ENCODE measurements around the gene GALNT17.

DNA sequence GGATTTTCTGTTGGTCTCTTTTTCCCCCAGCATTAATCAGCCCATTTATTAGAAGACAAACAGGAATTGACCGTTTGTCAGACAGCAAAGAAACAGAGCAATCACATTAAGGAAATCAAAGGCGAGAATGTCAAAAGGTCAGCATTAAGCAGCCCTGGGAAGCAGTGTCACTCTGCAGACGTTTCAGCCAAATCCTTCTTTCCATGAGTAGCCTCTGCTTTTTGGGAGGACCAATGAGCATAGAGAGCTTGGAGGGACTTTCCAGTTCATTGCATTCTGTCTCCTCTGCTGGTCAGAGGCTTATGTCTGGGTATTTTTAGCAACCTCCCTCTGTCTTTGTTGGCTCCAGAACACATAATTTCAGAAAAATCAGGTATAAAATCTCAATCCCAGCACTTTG, 481.4 kb downstream of the GALNT17 start:
- TF ChIP-seq, protein P1, sequence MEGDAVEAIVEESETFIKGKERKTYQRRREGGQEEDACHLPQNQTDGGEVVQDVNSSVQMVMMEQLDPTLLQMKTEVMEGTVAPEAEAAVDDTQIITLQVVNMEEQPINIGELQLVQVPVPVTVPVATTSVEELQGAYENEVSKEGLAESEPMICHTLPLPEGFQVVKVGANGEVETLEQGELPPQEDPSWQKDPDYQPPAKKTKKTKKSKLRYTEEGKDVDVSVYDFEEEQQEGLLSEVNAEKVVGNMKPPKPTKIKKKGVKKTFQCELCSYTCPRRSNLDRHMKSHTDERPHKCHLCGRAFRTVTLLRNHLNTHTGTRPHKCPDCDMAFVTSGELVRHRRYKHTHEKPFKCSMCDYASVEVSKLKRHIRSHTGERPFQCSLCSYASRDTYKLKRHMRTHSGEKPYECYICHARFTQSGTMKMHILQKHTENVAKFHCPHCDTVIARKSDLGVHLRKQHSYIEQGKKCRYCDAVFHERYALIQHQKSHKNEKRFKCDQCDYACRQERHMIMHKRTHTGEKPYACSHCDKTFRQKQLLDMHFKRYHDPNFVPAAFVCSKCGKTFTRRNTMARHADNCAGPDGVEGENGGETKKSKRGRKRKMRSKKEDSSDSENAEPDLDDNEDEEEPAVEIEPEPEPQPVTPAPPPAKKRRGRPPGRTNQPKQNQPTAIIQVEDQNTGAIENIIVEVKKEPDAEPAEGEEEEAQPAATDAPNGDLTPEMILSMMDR (IDR thresholded peaks at IDR 0.05): no peak
- TF ChIP-seq TCF7L2 (IDR thresholded peaks at IDR 0.05; ENCODE audit: low read depth, low read length): no peak
- TF ChIP-seq, protein P2, sequence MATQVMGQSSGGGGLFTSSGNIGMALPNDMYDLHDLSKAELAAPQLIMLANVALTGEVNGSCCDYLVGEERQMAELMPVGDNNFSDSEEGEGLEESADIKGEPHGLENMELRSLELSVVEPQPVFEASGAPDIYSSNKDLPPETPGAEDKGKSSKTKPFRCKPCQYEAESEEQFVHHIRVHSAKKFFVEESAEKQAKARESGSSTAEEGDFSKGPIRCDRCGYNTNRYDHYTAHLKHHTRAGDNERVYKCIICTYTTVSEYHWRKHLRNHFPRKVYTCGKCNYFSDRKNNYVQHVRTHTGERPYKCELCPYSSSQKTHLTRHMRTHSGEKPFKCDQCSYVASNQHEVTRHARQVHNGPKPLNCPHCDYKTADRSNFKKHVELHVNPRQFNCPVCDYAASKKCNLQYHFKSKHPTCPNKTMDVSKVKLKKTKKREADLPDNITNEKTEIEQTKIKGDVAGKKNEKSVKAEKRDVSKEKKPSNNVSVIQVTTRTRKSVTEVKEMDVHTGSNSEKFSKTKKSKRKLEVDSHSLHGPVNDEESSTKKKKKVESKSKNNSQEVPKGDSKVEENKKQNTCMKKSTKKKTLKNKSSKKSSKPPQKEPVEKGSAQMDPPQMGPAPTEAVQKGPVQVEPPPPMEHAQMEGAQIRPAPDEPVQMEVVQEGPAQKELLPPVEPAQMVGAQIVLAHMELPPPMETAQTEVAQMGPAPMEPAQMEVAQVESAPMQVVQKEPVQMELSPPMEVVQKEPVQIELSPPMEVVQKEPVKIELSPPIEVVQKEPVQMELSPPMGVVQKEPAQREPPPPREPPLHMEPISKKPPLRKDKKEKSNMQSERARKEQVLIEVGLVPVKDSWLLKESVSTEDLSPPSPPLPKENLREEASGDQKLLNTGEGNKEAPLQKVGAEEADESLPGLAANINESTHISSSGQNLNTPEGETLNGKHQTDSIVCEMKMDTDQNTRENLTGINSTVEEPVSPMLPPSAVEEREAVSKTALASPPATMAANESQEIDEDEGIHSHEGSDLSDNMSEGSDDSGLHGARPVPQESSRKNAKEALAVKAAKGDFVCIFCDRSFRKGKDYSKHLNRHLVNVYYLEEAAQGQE (IDR thresholded peaks at IDR 0.05; ENCODE audit: insufficient read depth in 1 of 2, low read depth in 2 of 2, low read length in 1 of 2): no peak
- TF ChIP-seq SIN3A (IDR thresholded peaks at IDR 0.05; ENCODE audit: borderline replicate concordance, insufficient read depth, low read depth, low read length): no peak
